GM12874 (cell line): Measurements from ENCODE around the gene RAET1E.

ENCODE experiments used
- TF ChIP-seq, protein P1 (sequence below): IDR thresholded peaks from 2 replicates; pipeline ENCODE4 v1.5.1; 2011; ENCODE audit warnings: low read depth, mild to moderate bottlenecking, control low read depth, low read length, moderate library complexity; ENCODE audit not compliant: insufficient read depth

The RAET1E gene

GRCh38 chr6:149913540-149914240 lies 15.8 kb upstream of the RAET1E start:
- TF ChIP-seq, protein P1, sequence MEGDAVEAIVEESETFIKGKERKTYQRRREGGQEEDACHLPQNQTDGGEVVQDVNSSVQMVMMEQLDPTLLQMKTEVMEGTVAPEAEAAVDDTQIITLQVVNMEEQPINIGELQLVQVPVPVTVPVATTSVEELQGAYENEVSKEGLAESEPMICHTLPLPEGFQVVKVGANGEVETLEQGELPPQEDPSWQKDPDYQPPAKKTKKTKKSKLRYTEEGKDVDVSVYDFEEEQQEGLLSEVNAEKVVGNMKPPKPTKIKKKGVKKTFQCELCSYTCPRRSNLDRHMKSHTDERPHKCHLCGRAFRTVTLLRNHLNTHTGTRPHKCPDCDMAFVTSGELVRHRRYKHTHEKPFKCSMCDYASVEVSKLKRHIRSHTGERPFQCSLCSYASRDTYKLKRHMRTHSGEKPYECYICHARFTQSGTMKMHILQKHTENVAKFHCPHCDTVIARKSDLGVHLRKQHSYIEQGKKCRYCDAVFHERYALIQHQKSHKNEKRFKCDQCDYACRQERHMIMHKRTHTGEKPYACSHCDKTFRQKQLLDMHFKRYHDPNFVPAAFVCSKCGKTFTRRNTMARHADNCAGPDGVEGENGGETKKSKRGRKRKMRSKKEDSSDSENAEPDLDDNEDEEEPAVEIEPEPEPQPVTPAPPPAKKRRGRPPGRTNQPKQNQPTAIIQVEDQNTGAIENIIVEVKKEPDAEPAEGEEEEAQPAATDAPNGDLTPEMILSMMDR, result no peak

- TF ChIP-seq, protein P1, result no peak
Measured at GRCh38 chr6:149913085-149913484, 15.2 kb upstream of the RAET1E start.

DNA sequence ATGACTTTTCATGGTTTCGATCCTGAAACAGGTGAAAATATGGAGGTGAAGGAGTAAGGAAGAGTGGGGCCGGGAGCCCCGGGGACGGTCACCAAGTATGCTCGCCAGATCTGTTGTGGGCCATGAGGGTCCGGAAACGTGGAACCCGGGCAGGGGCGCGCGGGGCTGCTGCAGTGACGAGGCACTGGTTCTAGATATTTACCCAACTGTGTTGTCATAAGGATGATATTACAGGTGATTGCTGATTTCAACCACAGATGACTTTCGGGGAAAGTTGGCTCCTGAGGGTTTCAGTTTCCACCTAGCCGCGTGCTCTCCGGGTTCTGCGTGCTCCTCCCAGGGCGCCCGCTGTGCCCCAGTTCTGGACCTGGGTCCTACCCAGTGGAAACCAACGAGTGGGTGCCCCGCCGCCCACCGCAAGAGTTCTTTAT lies 12.8 kb upstream of the RAET1E start:
- TF ChIP-seq, protein P1, result no peak

GRCh38 chr6:149909701-149910470 lies 12.0 kb upstream of the RAET1E start:
- TF ChIP-seq, protein P1, result no peak

DNA sequence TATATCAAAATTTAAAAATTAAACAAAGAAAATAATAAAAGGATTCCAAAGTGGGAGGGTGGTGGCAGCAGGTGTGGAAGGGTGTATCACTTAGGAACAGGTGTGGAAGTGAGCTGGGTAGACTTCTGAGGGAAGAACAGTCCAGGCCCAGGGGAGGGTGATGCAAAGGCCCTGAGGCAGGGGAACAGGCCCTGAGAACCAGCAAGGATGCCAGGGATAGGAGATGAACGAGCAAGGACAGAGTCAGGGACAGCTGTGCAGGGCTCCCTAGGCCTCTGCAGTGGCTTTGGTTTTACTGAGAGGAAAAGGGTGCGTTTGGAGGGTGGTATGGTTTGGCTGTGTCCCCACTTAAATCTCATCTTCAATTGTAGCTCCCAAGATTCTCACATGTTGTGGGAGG lies 9.4 kb upstream of the RAET1E start:
- TF ChIP-seq, protein P1, result no peak

- TF ChIP-seq, protein P1, result no peak
Measured at GRCh38 chr6:149906405-149906804, 8.5 kb upstream of the RAET1E start.

DNA sequence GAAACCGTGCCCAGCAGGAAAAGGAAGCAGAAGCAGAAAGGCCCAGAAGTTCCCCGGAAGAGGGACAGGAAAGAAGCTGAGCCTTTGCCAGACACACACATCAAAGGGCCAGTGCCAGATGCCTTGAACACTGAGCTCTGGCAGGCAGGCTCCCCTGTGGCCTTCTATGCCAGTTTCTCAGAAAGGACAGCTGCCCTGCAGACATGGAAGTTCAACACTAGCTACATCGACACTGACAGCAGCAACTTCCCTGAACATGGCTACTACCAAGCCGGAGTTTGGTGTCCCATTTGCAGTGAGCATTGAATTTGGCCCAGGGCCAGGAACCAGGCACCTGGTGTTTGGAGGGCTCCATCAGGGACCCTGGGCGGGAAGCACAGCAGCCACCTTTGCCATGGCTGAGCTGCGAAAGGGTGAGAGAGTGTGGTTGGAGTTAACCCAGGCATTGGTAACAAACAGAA lies 8.0 kb upstream of the RAET1E start:
- TF ChIP-seq, protein P1, result no peak
